22Rv1 (cell line): ENCODE data around the gene FBXL7.

Experiments
- ZFX ChIP-seq: fragments of 450-650 bp; IDR thresholded peaks from 2 replicates; pipeline ENCODE4 v1.6.1; 2017; ENCODE audit warnings: antibody characterized with exemption, borderline replicate concordance
- TF ChIP-seq, protein P1 (sequence below): fragments of 450-650 bp; IDR thresholded peaks from 2 replicates; pipeline ENCODE4 v1.5.1; 2017; ENCODE audit warnings: mild to moderate bottlenecking

DNA sequence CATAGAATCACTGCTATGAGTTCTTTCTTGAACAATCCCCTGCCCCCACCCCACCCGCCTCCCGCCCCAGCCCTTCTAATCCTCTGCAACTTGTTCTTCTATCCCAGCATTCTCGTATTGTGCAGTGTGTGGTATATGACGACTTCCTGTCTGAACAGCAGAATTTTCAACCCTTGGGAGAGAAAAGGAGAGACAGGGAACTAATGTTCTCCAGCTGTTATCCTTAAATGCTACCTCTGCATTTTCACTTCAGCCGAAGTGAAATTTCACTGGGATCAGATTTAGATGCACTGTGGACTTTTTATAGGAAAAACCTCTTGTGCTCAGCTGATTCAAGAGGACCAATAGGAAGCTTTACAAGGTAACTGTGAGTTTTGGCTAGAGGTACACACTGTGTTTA lies 2.2 kb downstream of the FBXL7 start:
- TF ChIP-seq, protein P1, sequence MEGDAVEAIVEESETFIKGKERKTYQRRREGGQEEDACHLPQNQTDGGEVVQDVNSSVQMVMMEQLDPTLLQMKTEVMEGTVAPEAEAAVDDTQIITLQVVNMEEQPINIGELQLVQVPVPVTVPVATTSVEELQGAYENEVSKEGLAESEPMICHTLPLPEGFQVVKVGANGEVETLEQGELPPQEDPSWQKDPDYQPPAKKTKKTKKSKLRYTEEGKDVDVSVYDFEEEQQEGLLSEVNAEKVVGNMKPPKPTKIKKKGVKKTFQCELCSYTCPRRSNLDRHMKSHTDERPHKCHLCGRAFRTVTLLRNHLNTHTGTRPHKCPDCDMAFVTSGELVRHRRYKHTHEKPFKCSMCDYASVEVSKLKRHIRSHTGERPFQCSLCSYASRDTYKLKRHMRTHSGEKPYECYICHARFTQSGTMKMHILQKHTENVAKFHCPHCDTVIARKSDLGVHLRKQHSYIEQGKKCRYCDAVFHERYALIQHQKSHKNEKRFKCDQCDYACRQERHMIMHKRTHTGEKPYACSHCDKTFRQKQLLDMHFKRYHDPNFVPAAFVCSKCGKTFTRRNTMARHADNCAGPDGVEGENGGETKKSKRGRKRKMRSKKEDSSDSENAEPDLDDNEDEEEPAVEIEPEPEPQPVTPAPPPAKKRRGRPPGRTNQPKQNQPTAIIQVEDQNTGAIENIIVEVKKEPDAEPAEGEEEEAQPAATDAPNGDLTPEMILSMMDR: no peak
- TF ChIP-seq ZFX: no peak
